Dendritic cell treated with granulocyte-macrophage colony-stimulating factor and Interleukin-4, amounts not matched to agents 40 ng/mL and 50 ng/mL, for 4 days (primary cell): ENCODE results near the gene TLR10.

Experiments
- H3K27ac Mint-ChIP-seq: one replicate; pipeline ENCODE4 v1.8.0; 2022; ENCODE audit warnings: mild to moderate bottlenecking, mixed read lengths
- H3K27me3 Mint-ChIP-seq: one replicate; pipeline ENCODE4 v1.8.0; 2022; ENCODE audit warnings: mild to moderate bottlenecking, mixed read lengths
- H3K36me3 Mint-ChIP-seq: one replicate; pipeline ENCODE4 v1.8.0; 2022; ENCODE audit warnings: low read depth, mixed read lengths
- H3K4me1 Mint-ChIP-seq: one replicate; pipeline ENCODE4 v1.8.0; 2022; ENCODE audit warnings: low read depth, mixed read lengths
- H3K4me3 Mint-ChIP-seq: one replicate; pipeline ENCODE4 v1.8.0; 2022; ENCODE audit warnings: mild to moderate bottlenecking, moderate library complexity, mixed read lengths
- H3K9me3 Mint-ChIP-seq: one replicate; pipeline ENCODE4 v1.8.0; 2022; ENCODE audit warnings: mixed read lengths
- intact Hi-C: fragments of 100-400 bp; cut with micrococcal nuclease; formaldehyde crosslinking; loops from one replicate; pipeline ENCODE4 v1.15.0; 2022

The TLR10 gene, protein sequence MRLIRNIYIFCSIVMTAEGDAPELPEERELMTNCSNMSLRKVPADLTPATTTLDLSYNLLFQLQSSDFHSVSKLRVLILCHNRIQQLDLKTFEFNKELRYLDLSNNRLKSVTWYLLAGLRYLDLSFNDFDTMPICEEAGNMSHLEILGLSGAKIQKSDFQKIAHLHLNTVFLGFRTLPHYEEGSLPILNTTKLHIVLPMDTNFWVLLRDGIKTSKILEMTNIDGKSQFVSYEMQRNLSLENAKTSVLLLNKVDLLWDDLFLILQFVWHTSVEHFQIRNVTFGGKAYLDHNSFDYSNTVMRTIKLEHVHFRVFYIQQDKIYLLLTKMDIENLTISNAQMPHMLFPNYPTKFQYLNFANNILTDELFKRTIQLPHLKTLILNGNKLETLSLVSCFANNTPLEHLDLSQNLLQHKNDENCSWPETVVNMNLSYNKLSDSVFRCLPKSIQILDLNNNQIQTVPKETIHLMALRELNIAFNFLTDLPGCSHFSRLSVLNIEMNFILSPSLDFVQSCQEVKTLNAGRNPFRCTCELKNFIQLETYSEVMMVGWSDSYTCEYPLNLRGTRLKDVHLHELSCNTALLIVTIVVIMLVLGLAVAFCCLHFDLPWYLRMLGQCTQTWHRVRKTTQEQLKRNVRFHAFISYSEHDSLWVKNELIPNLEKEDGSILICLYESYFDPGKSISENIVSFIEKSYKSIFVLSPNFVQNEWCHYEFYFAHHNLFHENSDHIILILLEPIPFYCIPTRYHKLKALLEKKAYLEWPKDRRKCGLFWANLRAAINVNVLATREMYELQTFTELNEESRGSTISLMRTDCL

GRCh38 chr4:38782452-38783108 lies at the start of gene TLR10:
Gene TLR10, minus strand, starts transcription at chr4:38782990. Its CDS starts 7,400 bp downstream, at chr4:38775590.
- H3K9me3 Mint-ChIP-seq, result no peaks in the 10 kb centered on the region
- no peak within 1 kb of the TSS for H3K27ac Mint-ChIP-seq
- intact Hi-C loops, result loop anchor here (2.0 kb wide), 1 partner anchor 22 kb away; no protein-coding TSS in a partner anchor
- H3K4me3 Mint-ChIP-seq, result no peak within 1 kb of the TSS
- no peaks in the 10 kb centered on the region for H3K27me3 Mint-ChIP-seq
- peaks cover 44% of the 10 kb centered on the region for H3K4me1 Mint-ChIP-seq
- H3K36me3 Mint-ChIP-seq, result no peaks in the 10 kb centered on the region

DNA sequence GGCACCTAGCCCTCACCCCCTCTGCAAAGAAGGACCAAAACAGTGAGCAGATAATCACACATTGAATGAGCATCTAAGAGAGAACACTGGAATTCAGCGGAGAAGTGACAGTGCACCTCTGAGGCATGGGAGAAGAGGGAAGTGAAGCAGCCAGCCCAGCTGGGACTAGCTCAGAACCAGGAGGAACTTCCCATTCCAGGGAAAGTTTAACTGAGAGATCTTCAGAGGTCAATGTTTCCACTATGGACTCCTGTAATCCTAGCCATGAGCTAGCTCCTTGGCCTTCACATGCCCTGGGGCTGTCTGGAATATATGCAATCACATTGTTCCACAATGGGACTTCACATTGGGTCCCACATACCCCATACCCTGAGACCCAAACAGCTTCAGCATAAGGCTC lies 49.4 kb upstream of the TLR10 start:
- H3K9me3 Mint-ChIP-seq, result peaks cover 24% of the 10 kb centered on the region
- peaks cover 27% of the 10 kb centered on the region for H3K4me1 Mint-ChIP-seq
- H3K36me3 Mint-ChIP-seq, result peaks cover 63% of the 10 kb centered on the region
- no peak overlapping the region for H3K4me3 Mint-ChIP-seq
- peak overlapping the region; percentile 52 for H3K27ac Mint-ChIP-seq
- H3K27me3 Mint-ChIP-seq, result no peaks in the 10 kb centered on the region
- intact Hi-C loops, result no loop called here

DNA sequence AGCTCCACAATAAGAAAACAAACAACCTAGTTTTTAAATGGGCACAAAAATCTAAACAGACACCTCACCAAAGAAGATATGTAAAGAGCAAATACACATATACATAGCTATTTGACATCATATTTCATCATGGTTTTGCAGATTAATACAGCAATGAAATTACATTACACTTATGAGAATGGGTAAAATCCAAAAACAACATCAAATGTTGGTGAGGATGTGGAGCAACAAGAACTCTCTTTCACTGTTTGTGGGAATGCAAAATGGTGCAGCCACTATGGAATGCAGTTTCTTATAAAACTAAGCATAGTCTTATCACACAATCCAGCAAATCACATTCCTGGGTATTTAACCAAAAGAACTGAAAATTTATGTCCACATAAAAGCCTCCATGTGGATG lies 48.9 kb upstream of the TLR10 start:
- H3K27me3 Mint-ChIP-seq, result no peaks in the 10 kb centered on the region
- H3K4me3 Mint-ChIP-seq, result no peak overlapping the region
- peaks cover 27% of the 10 kb centered on the region for H3K4me1 Mint-ChIP-seq
- no peak overlapping the region for H3K27ac Mint-ChIP-seq
- intact Hi-C loops, result no loop called here
- H3K9me3 Mint-ChIP-seq, result peaks cover 23% of the 10 kb centered on the region
- H3K36me3 Mint-ChIP-seq, result peaks cover 63% of the 10 kb centered on the region

DNA sequence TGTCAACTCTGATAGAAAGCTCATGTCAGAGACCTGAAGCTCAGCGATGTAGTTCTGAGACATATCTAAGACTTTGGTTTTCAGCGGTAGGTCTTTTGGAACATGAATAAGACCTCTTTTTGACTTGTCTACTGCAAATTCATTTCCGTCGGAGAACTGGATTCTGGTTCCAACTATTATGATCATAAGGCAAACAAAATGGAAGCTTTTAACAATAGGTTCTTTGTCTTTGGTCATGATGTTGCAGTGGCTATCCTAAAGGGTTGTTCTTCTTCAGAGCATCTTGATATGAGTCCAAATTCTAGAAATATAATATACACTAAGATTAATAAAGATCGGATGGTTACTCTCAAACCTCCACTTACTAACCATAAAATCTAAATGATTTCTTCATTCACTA lies 46.4 kb upstream of the TLR10 start:
- Mint-ChIP-seq H3K9me3 (peaks cover 18% of the 10 kb centered on the region), H3K4me1 (peaks cover 27% of the 10 kb centered on the region), H3K4me3 (no peak overlapping the region), H3K36me3 (peaks cover 65% of the 10 kb centered on the region), H3K27ac (peak overlapping the region; percentile 9), H3K27me3 (no peaks in the 10 kb centered on the region)
- intact Hi-C loops, result no loop called here

GRCh38 chr4:38823766-38824165 lies 41.0 kb upstream of the TLR10 start:
- no peaks in the 10 kb centered on the region for H3K27me3 Mint-ChIP-seq
- H3K27ac Mint-ChIP-seq, result no peak overlapping the region
- peaks cover 21% of the 10 kb centered on the region for H3K4me1 Mint-ChIP-seq
- H3K36me3 Mint-ChIP-seq, result peaks cover 61% of the 10 kb centered on the region
- peaks cover 35% of the 10 kb centered on the region for H3K9me3 Mint-ChIP-seq
- intact Hi-C loops, result no loop called here
- H3K4me3 Mint-ChIP-seq, result no peak overlapping the region

- intact Hi-C loops, result no loop called here
- Mint-ChIP-seq H3K4me3 (no peak overlapping the region), H3K27me3 (no peaks in the 10 kb centered on the region), H3K9me3 (peaks cover 35% of the 10 kb centered on the region), H3K4me1 (peaks cover 25% of the 10 kb centered on the region), H3K36me3 (peaks cover 54% of the 10 kb centered on the region), H3K27ac (no peak overlapping the region)
Observed at GRCh38 chr4:38822748-38823303, 40.0 kb upstream of the TLR10 start.

DNA sequence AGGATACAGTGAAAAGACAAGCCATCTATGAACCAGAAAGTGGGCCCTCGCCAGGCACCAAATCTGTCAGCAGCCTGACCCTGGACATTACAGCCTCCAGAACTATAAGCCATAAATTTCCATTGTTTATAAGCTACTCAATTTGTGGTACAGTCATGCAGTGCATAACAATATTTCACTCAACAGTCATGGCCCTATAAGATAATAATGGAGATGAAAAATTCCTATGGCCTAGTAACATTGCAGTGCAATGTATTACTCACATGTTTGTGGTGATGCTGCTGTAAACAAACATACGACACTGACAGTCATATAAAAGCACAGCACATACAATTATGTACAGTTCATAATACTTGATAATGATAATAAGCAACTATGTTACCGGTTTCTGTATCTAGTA lies 38.9 kb upstream of the TLR10 start:
- Mint-ChIP-seq H3K4me1 (peaks cover 25% of the 10 kb centered on the region), H3K4me3 (no peak overlapping the region), H3K27ac (no peak overlapping the region), H3K36me3 (peaks cover 44% of the 10 kb centered on the region), H3K27me3 (no peaks in the 10 kb centered on the region), H3K9me3 (peaks cover 35% of the 10 kb centered on the region)
- intact Hi-C loops, result no loop called here

GRCh38 chr4:38820329-38821061 lies 37.7 kb upstream of the TLR10 start:
- peaks cover 28% of the 10 kb centered on the region for H3K9me3 Mint-ChIP-seq
- H3K36me3 Mint-ChIP-seq, result peaks cover 31% of the 10 kb centered on the region
- intact Hi-C loops, result no loop called here
- no peak overlapping the region for H3K4me3 Mint-ChIP-seq
- no peak overlapping the region for H3K27ac Mint-ChIP-seq
- no peaks in the 10 kb centered on the region for H3K27me3 Mint-ChIP-seq
- peaks cover 36% of the 10 kb centered on the region for H3K4me1 Mint-ChIP-seq

DNA sequence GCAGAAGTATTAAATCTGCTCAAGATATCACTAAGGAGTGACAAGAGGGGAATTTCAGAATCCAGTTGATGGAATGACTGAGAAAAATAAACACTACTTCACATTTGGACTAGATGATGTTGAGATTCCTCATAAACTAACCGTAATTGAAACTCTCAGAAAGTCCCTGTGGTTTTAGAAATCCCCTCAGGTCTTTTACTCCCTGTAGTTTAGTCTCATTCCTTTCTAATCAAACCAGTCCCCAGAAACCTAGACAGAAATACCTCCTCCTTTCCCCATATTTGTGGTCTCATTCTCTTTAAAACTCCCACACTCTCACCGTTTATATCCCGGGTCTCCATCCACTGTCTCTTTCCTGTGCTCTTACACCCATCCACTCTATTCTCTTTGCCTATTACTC lies 36.8 kb upstream of the TLR10 start:
- intact Hi-C loops, result loop anchor here (5.0 kb wide), 1 partner anchor 38 kb away; the partner anchor contains the start of gene TLR6
- Mint-ChIP-seq H3K36me3 (peaks cover 22% of the 10 kb centered on the region), H3K9me3 (peaks cover 23% of the 10 kb centered on the region), H3K4me3 (no peak overlapping the region), H3K4me1 (peaks cover 46% of the 10 kb centered on the region), H3K27ac (peak overlapping the region; percentile 5), H3K27me3 (no peaks in the 10 kb centered on the region)

DNA sequence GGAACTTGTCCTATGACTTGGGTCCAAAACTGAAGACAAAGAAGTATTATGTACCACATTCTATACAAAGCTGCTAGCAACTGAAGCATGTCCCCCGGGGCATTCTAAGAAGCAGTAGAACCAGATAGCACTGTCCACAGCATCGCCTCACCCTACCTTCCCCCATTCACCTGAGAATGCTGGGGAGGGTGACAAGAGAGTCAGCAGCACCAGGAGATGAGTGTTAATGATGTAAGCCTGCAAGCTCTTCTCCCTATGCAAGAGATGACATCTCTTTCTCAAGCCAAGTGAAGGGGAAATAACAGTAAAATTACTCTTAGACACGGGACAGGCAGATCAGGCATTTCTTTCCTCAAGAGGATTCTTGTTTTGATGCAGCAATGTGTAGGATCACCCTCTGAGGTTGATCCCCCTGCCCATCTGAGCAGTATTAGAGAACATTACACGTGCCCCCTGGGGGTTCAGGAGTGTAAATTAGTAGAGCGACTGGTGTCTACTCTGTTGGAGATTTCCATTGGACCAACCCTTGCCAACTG lies 35.7 kb upstream of the TLR10 start:
- Mint-ChIP-seq H3K36me3 (peaks cover 11% of the 10 kb centered on the region), H3K4me1 (peaks cover 54% of the 10 kb centered on the region), H3K4me3 (no peak overlapping the region), H3K9me3 (peaks cover 12% of the 10 kb centered on the region), H3K27ac (no peak overlapping the region), H3K27me3 (no peaks in the 10 kb centered on the region)
- intact Hi-C loops, result loop anchor here (5.0 kb wide), 1 partner anchor 39 kb away; the partner anchor contains the start of gene TLR6

- Mint-ChIP-seq H3K4me1 (peaks cover 68% of the 10 kb centered on the region), H3K27ac (peak overlapping the region; percentile 79), H3K9me3 (no peaks in the 10 kb centered on the region), H3K27me3 (no peaks in the 10 kb centered on the region), H3K4me3 (peak overlapping the region; percentile 27), H3K36me3 (no peaks in the 10 kb centered on the region)
- intact Hi-C loops, result loop anchor here (1.0 to 5.0 kb wide), 2 partner anchors 11 to 41 kb away; partner anchors contain the start of gene TLR6
Observed at GRCh38 chr4:38815885-38816782, 33.3 kb upstream of the TLR10 start.

- Mint-ChIP-seq H3K27ac (no peak overlapping the region), H3K36me3 (no peaks in the 10 kb centered on the region), H3K9me3 (no peaks in the 10 kb centered on the region), H3K4me3 (no peak overlapping the region), H3K27me3 (no peaks in the 10 kb centered on the region), H3K4me1 (peaks cover 69% of the 10 kb centered on the region)
- intact Hi-C loops, result no loop called here
Observed at GRCh38 chr4:38814386-38814785, 31.6 kb upstream of the TLR10 start.
